Measurements from ENCODE around the gene PPP6R3. TPM values are rescaled to one million over a fixed set of nuclear protein-coding genes. Genes with fewer than 3 reads are reported as not detected.
"Not testable (repeated sequence)": the region's sequence is repeated elsewhere in the genome, so short reads cannot be mapped to it uniquely, and the experiment has no call there.

The PPP6R3 gene
- total RNA-seq, 1 experiment from 2014 or later: 138 TPM

DNA sequence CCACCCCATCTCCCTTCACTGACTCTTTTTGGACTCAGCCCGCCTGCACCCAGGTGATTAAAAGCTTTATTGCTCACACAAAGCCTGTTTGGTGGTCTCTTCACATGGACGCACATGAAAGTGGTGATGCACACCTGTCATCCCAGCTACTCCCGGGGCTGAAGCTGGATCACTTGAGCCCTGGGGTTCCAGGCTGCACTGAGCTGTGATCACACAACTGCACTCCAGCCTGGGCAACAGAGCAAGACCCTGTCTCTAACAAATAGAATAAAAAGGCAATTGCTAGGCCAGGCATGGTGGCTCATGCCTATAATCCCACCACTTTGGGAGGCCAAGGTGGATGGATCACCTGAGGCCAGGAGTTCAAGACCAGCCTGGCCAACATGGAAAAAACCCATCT, 178.8 kb downstream of the PPP6R3 start:
- not testable (repeated sequence) for H3K23ac ChIP-seq (ENCODE audit: insufficient read length, low read depth, low read length); H3T11ph ChIP-seq (ENCODE audit: low read length); H3K4me2 ChIP-seq (ENCODE audit: insufficient read depth, insufficient read length, low read length); H3K27me3 Mint-ChIP-seq (ENCODE audit: low read depth); H3K36me3 Mint-ChIP-seq (ENCODE audit: insufficient read depth in 1 of 3, low read depth in 3 of 3); H3K27ac Mint-ChIP-seq; H3K9ac ChIP-seq (ENCODE audit: extremely low read depth, insufficient read length, low read length); H2AK5ac ChIP-seq (ENCODE audit: insufficient read length, low read length); H2BK5ac ChIP-seq (ENCODE audit: insufficient read length, low read length); DNase-seq; H3K18ac ChIP-seq (ENCODE audit: insufficient read length, low read depth, low read length); H2BK15ac ChIP-seq (ENCODE audit: low read depth, low read length); H3K4me1 ChIP-seq (ENCODE audit: insufficient read depth, low read length); H4K8ac ChIP-seq (replicated peaks; ENCODE audit: insufficient read length, low read depth, low read length); H3K4ac ChIP-seq (ENCODE audit: low read depth, low read length); H3K79me1 ChIP-seq (ENCODE audit: insufficient read depth, low read depth, low read length, poor library complexity, severe bottlenecking); H2BK20ac ChIP-seq (ENCODE audit: low read depth, low read length, poor library complexity, severe bottlenecking); H3K27ac ChIP-seq (ENCODE audit: insufficient read length, low read depth, low read length); H3K9me3 Mint-ChIP-seq; H4K5ac ChIP-seq (ENCODE audit: insufficient read length, low read depth, low read length); H2BK12ac ChIP-seq (ENCODE audit: insufficient read length, low read depth, low read length); H3K23me2 ChIP-seq (ENCODE audit: insufficient read length, low read depth, low read length, poor library complexity, severe bottlenecking); H4K91ac ChIP-seq (ENCODE audit: insufficient read length, low read depth, low read length); H2BK120ac ChIP-seq (ENCODE audit: low read depth, low read length, poor library complexity, severe bottlenecking); H3K79me2 ChIP-seq (ENCODE audit: insufficient read depth, low read length); H3K27me3 ChIP-seq (ENCODE audit: insufficient read depth, low read length); H4K20me1 ChIP-seq (ENCODE audit: control insufficient read depth, insufficient read depth, insufficient read length); H3K56ac ChIP-seq (ENCODE audit: insufficient read length, low read depth, low read length); H3K4me3 Mint-ChIP-seq; H2AFZ ChIP-seq (ENCODE audit: low read length); H3K9me3 ChIP-seq (ENCODE audit: control insufficient read depth, low read depth, low read length); H3K14ac ChIP-seq (ENCODE audit: insufficient read depth, low read length)
- H3K4me1 Mint-ChIP-seq: peaks cover 32 to 34% of the 10 kb centered on the region in 2 experiments
- no CpG with 5 or more reads among the region's 3 CpGs for WGBS (ENCODE audit: extremely low coverage, insufficient read length, low lambda C conversion rate)

Data from H9 (cell line).